Cardiac fibroblast (primary cell): Measurements from ENCODE around the gene THNSL1.
"Not testable (repeated sequence)": the region's sequence is repeated elsewhere in the genome, so short reads cannot be mapped to it uniquely, and the experiment has no call there.

Experiments used
- DNase-seq, 2 donors: peaks; one replicate each; pipeline versions ENCODE4 v3.0.0 to v3.0.0-alpha.2; 2010; ENCODE audit warnings: low read depth in 2 of 2
- H3K4me3 ChIP-seq, 2 donors: replicated peaks in 1 of 2; 1 replicate in 1 of 2; 2 replicates in 1 of 2; pipeline ENCODE4 v1.5.1; 2011; ENCODE audit warnings: low read depth in 2 of 2, low read length in 2 of 2, mild to moderate bottlenecking in 2 of 2, moderate library complexity in 1 of 2
- TF ChIP-seq, protein P1 (sequence below): IDR thresholded peaks from one replicate; pipeline ENCODE4 v1.5.1; 2011; ENCODE audit warnings: low read depth, mild to moderate bottlenecking, low read length, inconsistent platforms

Gene THNSL1, protein sequence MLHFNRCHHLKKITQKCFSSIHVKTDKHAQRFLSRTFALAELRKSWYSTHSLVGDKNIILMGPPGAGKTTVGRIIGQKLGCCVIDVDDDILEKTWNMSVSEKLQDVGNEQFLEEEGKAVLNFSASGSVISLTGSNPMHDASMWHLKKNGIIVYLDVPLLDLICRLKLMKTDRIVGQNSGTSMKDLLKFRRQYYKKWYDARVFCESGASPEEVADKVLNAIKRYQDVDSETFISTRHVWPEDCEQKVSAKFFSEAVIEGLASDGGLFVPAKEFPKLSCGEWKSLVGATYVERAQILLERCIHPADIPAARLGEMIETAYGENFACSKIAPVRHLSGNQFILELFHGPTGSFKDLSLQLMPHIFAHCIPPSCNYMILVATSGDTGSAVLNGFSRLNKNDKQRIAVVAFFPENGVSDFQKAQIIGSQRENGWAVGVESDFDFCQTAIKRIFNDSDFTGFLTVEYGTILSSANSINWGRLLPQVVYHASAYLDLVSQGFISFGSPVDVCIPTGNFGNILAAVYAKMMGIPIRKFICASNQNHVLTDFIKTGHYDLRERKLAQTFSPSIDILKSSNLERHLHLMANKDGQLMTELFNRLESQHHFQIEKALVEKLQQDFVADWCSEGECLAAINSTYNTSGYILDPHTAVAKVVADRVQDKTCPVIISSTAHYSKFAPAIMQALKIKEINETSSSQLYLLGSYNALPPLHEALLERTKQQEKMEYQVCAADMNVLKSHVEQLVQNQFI

DNA sequence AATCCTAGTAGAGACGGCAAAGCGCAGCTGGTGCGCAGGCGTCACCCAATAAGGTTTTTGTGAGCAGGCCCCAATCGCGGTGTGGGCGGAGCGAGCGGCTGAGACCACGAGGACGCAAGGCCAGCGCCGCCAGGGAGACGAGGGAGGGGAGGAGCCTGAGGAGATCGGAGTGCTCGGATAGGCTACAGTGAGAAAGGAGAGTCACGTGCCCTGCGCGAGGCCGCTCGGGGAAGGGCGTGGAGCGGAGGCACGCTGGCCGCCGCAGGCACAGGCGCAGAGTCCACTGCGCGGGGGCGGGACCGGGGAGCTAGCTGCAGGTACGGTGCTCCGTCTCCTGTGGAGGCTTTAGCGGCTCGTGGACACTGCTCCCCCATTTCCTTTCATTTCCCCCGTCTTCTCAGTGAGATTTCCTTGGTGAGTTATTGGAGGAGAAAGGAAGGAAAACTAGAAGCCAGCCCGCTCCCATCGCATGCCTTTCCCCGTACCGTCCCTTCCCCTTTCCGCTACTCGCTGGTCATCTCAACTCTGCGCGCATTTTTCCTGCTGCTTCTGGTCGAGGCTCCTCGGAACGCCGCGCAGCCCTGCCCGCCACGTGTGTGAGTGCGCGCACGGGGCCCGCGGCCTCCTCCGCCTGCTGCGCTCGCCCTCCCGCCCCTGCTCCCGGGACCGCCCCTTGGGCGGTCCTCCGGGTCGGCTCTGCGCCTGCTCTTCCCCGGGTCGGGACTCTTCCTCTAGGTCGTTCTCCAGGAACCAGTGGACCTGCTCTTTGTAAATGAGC lies at the start of gene THNSL1:
THNSL1 (plus strand) TSS at position 237 of the 778 bp plus-strand sequence. CDS start 6,612 bp downstream, outside the sequence.
- DNase-seq: peak; percentile 99
- TF ChIP-seq, protein P1, sequence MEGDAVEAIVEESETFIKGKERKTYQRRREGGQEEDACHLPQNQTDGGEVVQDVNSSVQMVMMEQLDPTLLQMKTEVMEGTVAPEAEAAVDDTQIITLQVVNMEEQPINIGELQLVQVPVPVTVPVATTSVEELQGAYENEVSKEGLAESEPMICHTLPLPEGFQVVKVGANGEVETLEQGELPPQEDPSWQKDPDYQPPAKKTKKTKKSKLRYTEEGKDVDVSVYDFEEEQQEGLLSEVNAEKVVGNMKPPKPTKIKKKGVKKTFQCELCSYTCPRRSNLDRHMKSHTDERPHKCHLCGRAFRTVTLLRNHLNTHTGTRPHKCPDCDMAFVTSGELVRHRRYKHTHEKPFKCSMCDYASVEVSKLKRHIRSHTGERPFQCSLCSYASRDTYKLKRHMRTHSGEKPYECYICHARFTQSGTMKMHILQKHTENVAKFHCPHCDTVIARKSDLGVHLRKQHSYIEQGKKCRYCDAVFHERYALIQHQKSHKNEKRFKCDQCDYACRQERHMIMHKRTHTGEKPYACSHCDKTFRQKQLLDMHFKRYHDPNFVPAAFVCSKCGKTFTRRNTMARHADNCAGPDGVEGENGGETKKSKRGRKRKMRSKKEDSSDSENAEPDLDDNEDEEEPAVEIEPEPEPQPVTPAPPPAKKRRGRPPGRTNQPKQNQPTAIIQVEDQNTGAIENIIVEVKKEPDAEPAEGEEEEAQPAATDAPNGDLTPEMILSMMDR: no peak
- peak within 1 kb of the TSS; percentile 73 to 77 for H3K4me3 ChIP-seq

DNA sequence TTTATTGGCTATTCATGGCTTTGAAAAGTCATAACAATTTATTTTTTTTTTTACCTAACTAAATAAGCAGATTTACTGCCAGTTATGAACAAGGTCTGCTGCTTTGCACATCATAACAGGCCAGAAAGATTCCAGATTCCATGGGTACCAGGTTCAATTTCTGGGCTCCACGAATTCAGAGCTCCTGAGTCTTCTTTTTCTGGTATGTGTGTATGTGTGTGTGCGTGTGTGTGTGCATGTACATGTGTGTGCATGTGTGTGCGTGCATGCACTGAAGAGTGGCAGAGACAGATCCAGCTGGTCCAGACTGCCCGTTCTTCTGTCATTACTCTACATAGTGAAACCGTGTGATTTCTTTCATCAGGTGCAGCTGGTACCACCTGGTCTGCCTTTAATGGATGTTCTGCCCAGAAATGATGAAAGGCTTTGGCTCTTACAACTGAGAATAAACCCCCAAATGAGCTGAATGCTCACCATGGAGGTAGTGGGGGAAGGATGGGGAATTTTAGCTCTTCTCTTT lies 49.4 kb upstream of the THNSL1 start:
- H3K4me3 ChIP-seq: no peak overlapping the region
- TF ChIP-seq, protein P1: no peak
- no peak for DNase-seq

DNA sequence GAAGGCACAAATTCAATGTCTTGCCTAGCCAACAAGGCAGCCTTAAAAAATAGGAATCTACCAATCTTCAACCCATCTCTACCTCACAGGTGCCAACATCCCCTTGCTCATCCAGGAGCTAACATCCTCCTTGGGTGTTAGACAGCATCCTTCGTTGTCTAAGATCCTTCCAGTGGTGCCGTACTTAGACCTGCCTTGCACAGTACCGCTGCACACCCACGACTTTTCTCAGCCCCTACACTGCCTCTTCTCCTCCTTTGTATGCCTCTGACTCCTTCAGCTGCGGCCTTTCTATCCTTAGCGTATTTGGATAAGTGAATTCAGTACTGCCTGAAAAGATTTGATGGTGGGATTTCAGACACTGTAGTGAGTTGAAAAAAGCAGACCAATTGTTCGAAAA lies 48.1 kb upstream of the THNSL1 start:
- DNase-seq: no peak
- TF ChIP-seq, protein P1: no peak
- no peak overlapping the region for H3K4me3 ChIP-seq

DNA sequence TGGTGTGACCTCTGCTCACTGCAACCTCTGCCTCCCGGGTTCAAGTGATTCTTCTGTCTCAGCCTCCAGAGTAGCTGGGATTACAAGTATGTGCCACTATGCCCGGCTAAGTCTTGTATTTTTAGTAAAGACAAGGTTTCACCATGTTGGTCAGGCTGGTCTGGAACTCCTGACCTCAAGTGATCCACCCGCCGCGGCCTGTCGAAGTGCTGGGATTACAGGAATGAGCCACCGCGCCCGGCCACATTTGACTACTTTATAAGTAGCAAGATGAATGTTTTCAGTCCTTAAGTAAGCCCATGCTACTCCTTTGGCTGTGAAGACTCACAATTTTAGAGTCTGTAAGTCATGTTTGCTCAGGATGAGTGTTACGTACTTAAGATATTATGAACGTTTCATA lies 47.5 kb upstream of the THNSL1 start:
- DNase-seq: not testable (repeated sequence)

DNA sequence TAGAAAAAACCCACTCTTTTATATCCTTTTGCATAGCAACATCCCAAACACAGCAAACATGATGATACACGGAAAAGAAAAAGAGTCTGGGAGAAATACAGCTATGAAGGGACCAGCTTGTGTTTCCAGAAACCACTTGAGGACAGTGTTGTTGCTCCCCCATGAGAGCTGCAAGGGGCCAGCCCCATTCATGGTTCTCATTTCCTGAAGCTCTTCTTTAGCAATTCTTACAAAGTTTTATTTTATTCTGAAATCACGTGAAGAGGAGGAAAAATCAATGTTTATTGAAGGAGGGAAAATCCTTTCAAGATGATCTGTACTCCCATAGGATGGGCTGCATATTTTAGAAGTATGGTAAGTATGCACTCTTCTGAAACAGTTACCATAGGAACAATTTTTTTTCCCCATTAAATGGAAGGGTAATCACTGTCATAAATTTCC lies 46.6 kb upstream of the THNSL1 start:
- TF ChIP-seq, protein P1: no peak
- peak; percentile 26 to 35 for DNase-seq
- no peak overlapping the region for H3K4me3 ChIP-seq

More for the DNA sequence above, 47.5 kb upstream of the THNSL1 start:
- not testable (repeated sequence) for H3K4me3 ChIP-seq

DNA sequence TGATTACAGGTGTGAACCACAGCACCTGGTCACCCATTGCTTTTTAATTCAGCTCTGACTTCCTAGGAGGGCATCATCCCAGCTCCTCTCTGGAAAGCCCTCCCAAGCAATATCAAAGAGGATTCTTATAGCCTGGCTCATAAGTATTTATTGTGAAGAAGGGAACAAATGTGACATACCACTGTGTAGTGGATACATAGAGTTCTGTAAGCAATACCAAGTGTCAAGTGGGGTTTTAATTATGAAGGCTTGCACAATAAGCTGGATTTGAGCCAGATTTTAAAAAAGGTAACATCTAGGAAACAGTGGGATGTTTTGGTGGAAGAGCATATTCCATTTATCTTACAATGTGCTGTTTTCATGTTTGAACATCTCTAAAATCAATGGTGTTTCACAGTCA lies 45.0 kb upstream of the THNSL1 start:
- DNase-seq: no peak
- TF ChIP-seq, protein P1: no peak

More for the DNA sequence above, 45.0 kb upstream of the THNSL1 start:
- no peak overlapping the region for H3K4me3 ChIP-seq
